B cell (primary cell): ENCODE results near the gene ZNF93. TPM values are rescaled to one million over a fixed set of nuclear protein-coding genes. Genes with fewer than 3 reads are reported as not detected.

Source experiments
- ATAC-seq: fragments of 200-7000 bp; cut with Tn5 transposase; one replicate; pipeline ENCODE4 v1.10.0; 2021; ENCODE audit warnings: low read depth, mild to moderate bottlenecking, moderate number of reproducible peaks, moderate library complexity
- CTCF ChIA-PET: fragments of 350-600 bp; sonication (Branson Sonifier 250); formaldehyde crosslinking; loops from one replicate; lab custom pipeline; 2021; ENCODE audit warnings: antibody characterized with exemption, inconsistent platforms; lab: Charles Lee
- POLR2A ChIA-PET: fragments of 350-600 bp; sonication (Branson Sonifier 250); formaldehyde crosslinking; loops from one replicate; lab custom pipeline; 2021; ENCODE audit warnings: antibody characterized with exemption; lab: Charles Lee
- DNase-seq: peaks from one replicate; pipeline ENCODE4 v3.0.0; 2013
- H2AFZ ChIP-seq: 2 replicates; pipeline ENCODE4 v1.6.1; 2012; ENCODE audit warnings: mild to moderate bottlenecking, low read depth, low read length; ENCODE audit not compliant: insufficient read depth, poor library complexity, severe bottlenecking
- H3K27ac ChIP-seq, 2 donors: 1 replicate in 1 of 2; 2 replicates in 1 of 2; pipeline ENCODE4 v1.5.1; 2012 to 2013; ENCODE audit warnings: low read length in 2 of 2, mild to moderate bottlenecking in 2 of 2, moderate library complexity in 1 of 2
- H3K27me3 ChIP-seq, 4 experiments: fragments of 200-600 bp in 1 of 4; sonication (generic) in 1 of 4; replicated peaks in 1 of 4; 1 replicate in 2 of 4; 2 replicates in 2 of 4; pipeline versions ENCODE4 v1.6.1 to v1.7.0; 2013 to 2016; ENCODE audit warnings: low read length in 3 of 4, mild to moderate bottlenecking in 2 of 4, mixed read lengths in 1 of 4, moderate library complexity in 1 of 4; ENCODE audit not compliant: insufficient read depth in 4 of 4, control insufficient read depth in 3 of 4; ENCODE audit errors: control extremely low read depth in 1 of 4
- H3K36me3 ChIP-seq, 2 experiments: replicated peaks in 1 of 2; 1 replicate in 1 of 2; 2 replicates in 1 of 2; pipeline versions ENCODE4 v1.6.1 to v1.7.1; 2013; ENCODE audit warnings: low read length in 1 of 2; ENCODE audit not compliant: insufficient read depth in 2 of 2, control insufficient read depth in 1 of 2; ENCODE audit errors: control extremely low read depth in 1 of 2, extremely low read depth in 1 of 2
- H3K4me1 ChIP-seq, 2 donors: fragments of 200-600 bp in 1 of 2; sonication (generic) in 1 of 2; 1 replicate in 1 of 2; 2 replicates in 1 of 2; pipeline versions ENCODE4 v1.5.1 to v1.6.1; 2013 to 2017; ENCODE audit warnings: low read length in 2 of 2; ENCODE audit not compliant: control insufficient read depth in 2 of 2, insufficient read depth in 2 of 2
- H3K4me2 ChIP-seq: replicated peaks from 2 replicates; pipeline ENCODE3; 2012; ENCODE audit warnings: mild to moderate bottlenecking, low read depth, low read length; ENCODE audit not compliant: poor library complexity, severe bottlenecking
- H3K4me3 ChIP-seq, 5 experiments: fragments of 200-600 bp in 1 of 5; sonication (generic) in 1 of 5; 1 replicate in 3 of 5; 2 replicates in 2 of 5; pipeline versions ENCODE4 v1.5.1 to v1.7.0; 2011 to 2016; ENCODE audit warnings: low read length in 4 of 5, mild to moderate bottlenecking in 4 of 5, low read depth in 2 of 5, control low read depth in 1 of 5, moderate library complexity in 1 of 5; ENCODE audit not compliant: insufficient read depth in 1 of 5; ENCODE audit errors: control extremely low read depth in 1 of 5, extremely low read depth in 1 of 5
- H3K79me2 ChIP-seq: fragments of 200-600 bp; sonication (generic); one replicate; pipeline ENCODE4 v1.6.0; 2016; ENCODE audit warnings: low read length; ENCODE audit not compliant: control insufficient read depth, insufficient read depth
- H3K9ac ChIP-seq: fragments of 200-600 bp; sonication (generic); 2 replicates; pipeline ENCODE4 v1.6.1; 2017; ENCODE audit warnings: mild to moderate bottlenecking, low read length, moderate library complexity
- H3K9me3 ChIP-seq, 3 donors: one replicate each; pipeline versions ENCODE4 v1.6.1 to v1.7.1; 2013; ENCODE audit warnings: low read length in 2 of 3; ENCODE audit not compliant: control insufficient read depth in 2 of 3, insufficient read depth in 1 of 3; ENCODE audit errors: control extremely low read depth in 1 of 3
- H4K20me1 ChIP-seq: 2 replicates; pipeline ENCODE4 v1.6.0; 2012; ENCODE audit warnings: mild to moderate bottlenecking, low read length; ENCODE audit not compliant: insufficient read depth, control insufficient read depth, poor library complexity, severe bottlenecking
- H3K27ac Mint-ChIP-seq: one replicate; pipeline ENCODE4 v1.8.0; 2021; ENCODE audit warnings: mixed read lengths
- H3K27me3 Mint-ChIP-seq: one replicate; pipeline ENCODE4 v1.8.0; 2021; ENCODE audit warnings: mixed read lengths
- H3K4me1 Mint-ChIP-seq: one replicate; pipeline ENCODE4 v1.8.0; 2021; ENCODE audit warnings: mixed read lengths
- H3K4me3 Mint-ChIP-seq: one replicate; pipeline ENCODE4 v1.8.0; 2021; ENCODE audit warnings: mixed read lengths
- H3K9me3 Mint-ChIP-seq: one replicate; pipeline ENCODE4 v1.8.0; 2022; ENCODE audit warnings: mixed read lengths; ENCODE audit not compliant: insufficient read depth
- CTCF ChIP-seq: fragments of 200-600 bp; IDR thresholded peaks from one replicate; pipeline ENCODE4 v1.8.0; 2022; ENCODE audit warnings: antibody characterized with exemption, mild to moderate bottlenecking
- EZH2 ChIP-seq: IDR thresholded peaks from 2 replicates; pipeline ENCODE4 v1.6.1; 2012; ENCODE audit warnings: borderline replicate concordance, low read depth, mild to moderate bottlenecking, moderate library complexity, low read length; ENCODE audit not compliant: insufficient read depth, poor library complexity, severe bottlenecking
- WGBS: methylation state at CpG from one replicate; pipeline ENCODE4 v1.1.5; 2013; ENCODE audit warnings: missing lambda C conversion rate; ENCODE audit not compliant: insufficient coverage; 5-methylcytosine and 5-hydroxymethylcytosine counted together
- intact Hi-C: fragments of 100-400 bp; cut with micrococcal nuclease; formaldehyde crosslinking; loops from one replicate; pipeline ENCODE4 v1.10.0; 2022
- polyA plus RNA-seq: library from polyadenylated mRNA; depleted of rRNA; stranded (reverse); fragments of >200 nt; gene quantifications from 2 replicates; pipeline ENCODE4 v1.2.3, GENCODE V29; 2012
- total RNA-seq, 2 donors: library from RNA; stranded (reverse); fragments of 120-200 nt in 1 of 2; gene quantifications; 1 replicate in 1 of 2; 2 replicates in 1 of 2; pipeline versions ENCODE4 v1.2.3 to v1.2.4, GENCODE V29; 2013 to 2022

ZNF93 gene
- total and polyA plus RNA-seq, 2 donors (not counting 1 experiment from before 2014, with no cell fraction given) = 4.8 to 13.3 TPM

GRCh38 chr19:19946226-19946625 is 45.5 kb downstream of the ZNF93 start:
- TF ChIP-seq EZH2 (no peak), CTCF (no peak)
- H3K9ac ChIP-seq = no peak overlapping the region
- H3K4me1 ChIP-seq = no peaks in the 10 kb centered on the region
- H3K4me1 Mint-ChIP-seq = no peaks in the 10 kb centered on the region
- H2AFZ ChIP-seq = no peak overlapping the region
- DNase-seq (no peak), ATAC-seq (no peak)
- H3K27me3 Mint-ChIP-seq = peaks cover 4% of the 10 kb centered on the region
- H3K9me3 ChIP-seq = peaks cover 0 to 13% (median 3%) of the 10 kb centered on the region in 3 donors
- intact Hi-C loops = no loop called here
- 85% methylated on average over 4 of the region's 4 CpGs for WGBS
- H3K27me3 ChIP-seq = peaks cover 0 to 5% (median 0%) of the 10 kb centered on the region in 4 experiments
- H3K4me3 Mint-ChIP-seq = no peak overlapping the region
- H3K9me3 Mint-ChIP-seq = peaks cover 4% of the 10 kb centered on the region
- no peaks in the 10 kb centered on the region for H3K36me3 ChIP-seq
- H3K4me3 ChIP-seq = no peak overlapping the region
- ChIA-PET POLR2A (no interaction called here), CTCF (no interaction called here)
- no peaks in the 10 kb centered on the region for H3K79me2 ChIP-seq
- H4K20me1 ChIP-seq = no peaks in the 10 kb centered on the region
- H3K4me2 ChIP-seq = no peak overlapping the region
- no peak overlapping the region for H3K27ac ChIP-seq
- no peak overlapping the region for H3K27ac Mint-ChIP-seq

GRCh38 chr19:19948800-19949199 is 48.1 kb downstream of the ZNF93 start:
- intact Hi-C loops = no loop called here

More at GRCh38 chr19:19948800-19949199, 48.1 kb downstream of the ZNF93 start:
- H3K9me3 Mint-ChIP-seq = peaks cover 4% of the 10 kb centered on the region
- no peak for ATAC-seq
- no peaks in the 10 kb centered on the region for H3K4me1 Mint-ChIP-seq
- Histone ChIP-seq H3K27me3 (peaks cover 0 to 5% (median 0%) of the 10 kb centered on the region in 4 experiments), H3K36me3 (no peaks in the 10 kb centered on the region), H3K79me2 (no peaks in the 10 kb centered on the region), H3K4me2 (no peak overlapping the region), H3K4me1 (no peaks in the 10 kb centered on the region), H2AFZ (no peak overlapping the region), H3K9me3 (peaks cover 0 to 11% (median 3%) of the 10 kb centered on the region in 3 donors), H4K20me1 (no peaks in the 10 kb centered on the region), H3K9ac (no peak overlapping the region), H3K27ac (no peak overlapping the region), H3K4me3 (no peak overlapping the region)
- H3K27me3 Mint-ChIP-seq = peaks cover 4% of the 10 kb centered on the region
- TF ChIP-seq CTCF (no peak), EZH2 (no peak)
- 59% methylated on average over 2 of the region's 5 CpGs for WGBS
- ChIA-PET CTCF (no interaction called here), POLR2A (no interaction called here)
- H3K27ac Mint-ChIP-seq = no peak overlapping the region
- no peak for DNase-seq
- H3K4me3 Mint-ChIP-seq = no peak overlapping the region
